ENCODE results near the gene TCFL5.

TCFL5 gene

DNA sequence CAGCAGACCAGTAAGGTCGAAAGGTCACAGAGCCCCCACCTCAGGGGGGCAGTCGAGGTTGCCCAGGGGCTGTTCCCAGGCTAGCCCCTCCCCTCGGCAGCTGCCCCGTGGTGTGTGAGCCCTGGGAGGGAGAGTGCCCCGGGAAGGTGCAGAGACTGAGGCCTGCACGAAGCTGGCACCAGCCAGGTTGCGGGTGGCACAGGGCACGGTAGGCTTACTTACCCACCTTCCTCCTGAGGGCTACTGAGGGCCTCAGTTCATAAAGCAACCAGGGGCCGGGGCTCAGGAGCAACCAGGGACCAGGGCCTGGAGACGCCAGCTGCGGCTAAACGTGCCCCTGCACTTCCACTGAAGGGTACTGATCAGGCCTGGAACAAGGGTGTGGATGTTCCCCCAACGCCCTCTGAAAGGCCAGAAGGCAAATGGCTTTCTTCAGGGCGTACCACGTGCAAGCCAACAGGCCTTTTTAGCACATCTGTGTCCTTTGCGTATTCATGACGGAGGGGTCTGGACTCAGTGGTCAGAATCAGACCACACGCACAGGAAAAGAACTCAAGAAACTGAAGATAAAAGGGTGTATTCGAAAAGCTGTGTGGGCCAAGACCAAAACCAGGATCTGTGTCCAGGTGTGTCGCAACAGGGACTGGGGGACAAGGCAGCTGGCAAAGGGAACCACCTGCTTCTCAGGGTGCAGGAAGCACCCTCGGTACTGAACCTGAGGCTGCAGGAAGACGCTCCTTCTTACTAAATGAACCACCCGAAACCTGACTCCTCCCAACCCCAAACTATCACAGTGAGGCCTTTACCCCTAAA is 24.5 kb upstream of the TCFL5 start:
- Histone ChIP-seq H3K9ac (ENCODE audit: low read depth, low read length) (no peak overlapping the region), H3K36me3 (ENCODE audit: insufficient read depth, low read length) (peaks cover 55% of the 10 kb centered on the region), H3K4me1 (ENCODE audit: insufficient read depth, low read length) (peaks cover 9% of the 10 kb centered on the region), H3K9me3 (ENCODE audit: insufficient read depth, low read depth, low read length) (no peaks in the 10 kb centered on the region), H3K27ac (ENCODE audit: low read depth, low read length) (no peak overlapping the region), H3K4me3 (ENCODE audit: low read length) (no peak overlapping the region), H3K27me3 (ENCODE audit: insufficient read depth, low read length) (no peaks in the 10 kb centered on the region)
- WGBS: 91% methylated on average over 23 of the region's 23 CpGs

DNA sequence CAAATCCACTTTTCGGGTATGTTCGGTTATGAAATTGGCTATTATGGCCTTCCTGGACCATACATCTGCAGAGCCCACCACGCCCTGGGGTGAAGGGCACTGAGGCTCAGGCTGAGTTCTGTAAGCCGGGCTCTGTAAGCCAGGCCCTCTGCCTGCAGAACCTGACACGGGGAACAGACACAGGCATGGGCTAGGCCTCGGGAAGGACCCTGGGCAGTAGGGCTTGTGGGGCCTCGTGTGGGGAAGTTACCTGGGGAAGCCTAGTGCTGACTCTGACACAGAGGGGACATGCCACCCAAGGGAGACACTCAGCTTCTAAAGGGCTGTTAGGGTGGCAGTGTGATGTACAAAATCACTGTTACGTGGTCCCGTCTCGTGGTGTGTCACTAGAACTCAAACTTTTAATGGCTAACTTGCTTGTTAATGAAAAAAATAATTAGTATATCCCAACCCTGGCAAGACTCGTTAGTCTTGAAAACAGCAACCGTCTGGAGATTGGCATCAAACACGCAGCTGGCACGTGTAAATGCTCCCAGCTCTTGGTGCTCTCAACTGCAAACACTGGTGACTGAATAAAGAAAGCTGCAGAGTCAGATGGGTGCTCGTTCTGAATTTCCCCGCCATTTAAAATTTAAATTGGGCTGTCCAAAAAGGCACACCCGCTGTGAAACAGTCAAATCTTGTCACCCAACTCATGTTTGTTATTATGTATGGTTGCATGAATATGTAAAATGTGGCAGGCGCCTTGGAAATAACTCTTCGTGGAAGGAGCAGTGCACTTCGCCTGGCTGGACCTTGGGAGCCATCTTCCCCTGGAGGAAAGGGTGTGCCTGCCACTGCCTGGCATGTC is 23.6 kb upstream of the TCFL5 start:
- Histone ChIP-seq H3K27ac (ENCODE audit: low read depth, low read length) (no peak overlapping the region), H3K4me3 (ENCODE audit: low read length) (no peak overlapping the region), H3K9me3 (ENCODE audit: insufficient read depth, low read depth, low read length) (no peaks in the 10 kb centered on the region), H3K27me3 (ENCODE audit: insufficient read depth, low read length) (no peaks in the 10 kb centered on the region), H3K9ac (ENCODE audit: low read depth, low read length) (no peak overlapping the region), H3K36me3 (ENCODE audit: insufficient read depth, low read length) (peaks cover 47% of the 10 kb centered on the region), H3K4me1 (ENCODE audit: insufficient read depth, low read length) (peaks cover 9% of the 10 kb centered on the region)
- WGBS: 88% methylated on average over 20 of the region's 20 CpGs

DNA sequence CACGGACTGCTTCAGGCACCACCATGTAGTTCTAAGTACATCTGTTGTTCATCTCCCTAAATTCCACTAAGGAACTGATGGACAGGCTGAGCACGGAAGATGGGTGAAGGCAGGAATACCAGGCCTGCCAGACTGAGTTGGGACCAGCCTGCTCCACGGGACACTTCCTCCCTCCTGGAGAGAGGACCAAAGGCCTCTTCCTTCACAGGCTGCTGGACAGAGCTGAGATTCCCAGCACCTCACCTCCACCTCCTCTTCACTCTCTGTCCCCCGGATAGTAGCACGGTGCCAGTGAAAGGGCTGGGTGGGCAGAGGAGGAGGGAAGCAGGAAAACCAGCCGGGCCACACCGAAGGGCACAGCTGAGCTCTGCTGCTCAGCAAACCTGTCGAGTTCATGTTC is 22.9 kb upstream of the TCFL5 start:
- Histone ChIP-seq H3K27ac (ENCODE audit: low read depth, low read length) (no peak overlapping the region), H3K4me1 (ENCODE audit: insufficient read depth, low read length) (peaks cover 9% of the 10 kb centered on the region), H3K36me3 (ENCODE audit: insufficient read depth, low read length) (peaks cover 39% of the 10 kb centered on the region), H3K9ac (ENCODE audit: low read depth, low read length) (no peak overlapping the region), H3K27me3 (ENCODE audit: insufficient read depth, low read length) (no peaks in the 10 kb centered on the region), H3K9me3 (ENCODE audit: insufficient read depth, low read depth, low read length) (no peaks in the 10 kb centered on the region), H3K4me3 (ENCODE audit: low read length) (no peak overlapping the region)
- WGBS: 83% methylated on average over 8 of the region's 8 CpGs

DNA sequence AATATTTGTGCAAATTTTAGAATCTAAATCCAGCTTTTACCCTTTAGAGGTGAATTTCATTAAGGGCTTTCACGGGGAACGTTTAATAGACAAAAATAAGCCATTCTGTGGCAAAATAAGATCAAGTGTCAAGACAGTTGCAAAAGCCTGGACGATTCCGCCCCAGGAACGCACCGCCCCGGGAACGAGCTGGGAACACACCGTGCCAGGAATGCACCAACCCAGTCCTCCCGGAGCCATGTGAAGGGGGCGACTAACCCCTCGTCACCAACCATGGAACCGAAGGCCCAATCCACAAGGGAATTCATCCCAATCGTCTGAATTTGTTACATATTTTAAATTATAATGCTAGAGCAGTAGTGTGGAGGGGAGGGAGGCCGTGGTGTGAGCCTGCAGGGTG is 20.8 kb upstream of the TCFL5 start:
- Histone ChIP-seq H3K9ac (ENCODE audit: low read depth, low read length) (no peak overlapping the region), H3K4me1 (ENCODE audit: insufficient read depth, low read length) (peaks cover 20% of the 10 kb centered on the region), H3K27me3 (ENCODE audit: insufficient read depth, low read length) (peaks cover 5% of the 10 kb centered on the region; the same call in 1 of the 2 replicates), H3K9me3 (ENCODE audit: insufficient read depth, low read depth, low read length) (no peaks in the 10 kb centered on the region), H3K27ac (ENCODE audit: low read depth, low read length) (no peak overlapping the region), H3K36me3 (ENCODE audit: insufficient read depth, low read length) (peaks cover 18% of the 10 kb centered on the region), H3K4me3 (ENCODE audit: low read length) (no peak overlapping the region)
- 96% methylated on average over 14 of the region's 15 CpGs for WGBS

DNA sequence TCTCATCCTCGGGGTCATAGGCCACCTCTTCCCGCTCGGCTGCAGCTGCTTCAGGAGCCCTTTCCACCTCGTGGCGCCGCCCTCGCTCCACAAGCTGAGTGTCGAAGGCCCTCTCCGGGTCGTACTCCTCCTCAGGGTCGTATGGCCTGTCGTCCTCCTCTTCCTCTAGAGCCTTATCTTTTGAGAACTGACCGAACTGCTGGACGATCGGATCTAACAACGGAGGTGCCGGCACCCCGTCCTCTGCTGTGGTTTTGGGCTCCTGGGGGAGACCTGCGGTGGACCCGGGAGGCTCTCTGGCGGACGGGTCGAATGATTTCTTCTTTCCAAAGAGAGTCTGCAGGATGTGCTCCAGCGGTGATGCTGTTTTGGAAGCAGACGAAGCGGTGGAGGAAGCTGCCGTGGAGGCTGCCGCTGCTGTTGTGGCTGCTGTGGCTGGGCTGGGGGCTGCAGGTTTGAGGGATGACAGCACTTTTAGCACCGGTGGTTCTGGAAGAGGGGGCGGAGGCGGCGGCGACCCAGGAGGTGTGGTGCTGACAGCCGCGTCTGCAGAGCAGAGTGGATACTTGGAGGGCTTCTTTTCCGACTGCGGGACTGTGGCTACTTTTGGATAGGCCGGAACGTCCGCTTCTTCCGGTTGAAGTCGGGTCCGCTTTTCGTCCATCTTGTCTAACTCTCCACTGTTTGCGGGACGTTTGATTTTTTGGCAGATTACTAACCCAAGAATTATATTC is 20.2 kb upstream of the TCFL5 start:
- Histone ChIP-seq H3K4me3 (ENCODE audit: low read length) (no peak overlapping the region), H3K4me1 (ENCODE audit: insufficient read depth, low read length) (peaks cover 20% of the 10 kb centered on the region), H3K27ac (ENCODE audit: low read depth, low read length) (no peak overlapping the region), H3K36me3 (ENCODE audit: insufficient read depth, low read length) (peaks cover 12% of the 10 kb centered on the region; the same call in 1 of the 2 replicates), H3K9ac (ENCODE audit: low read depth, low read length) (no peak overlapping the region), H3K27me3 (ENCODE audit: insufficient read depth, low read length) (peaks cover 5% of the 10 kb centered on the region; the same call in 1 of the 2 replicates), H3K9me3 (ENCODE audit: insufficient read depth, low read depth, low read length) (no peaks in the 10 kb centered on the region)
- WGBS: 95% methylated on average over 46 of the region's 46 CpGs

DNA sequence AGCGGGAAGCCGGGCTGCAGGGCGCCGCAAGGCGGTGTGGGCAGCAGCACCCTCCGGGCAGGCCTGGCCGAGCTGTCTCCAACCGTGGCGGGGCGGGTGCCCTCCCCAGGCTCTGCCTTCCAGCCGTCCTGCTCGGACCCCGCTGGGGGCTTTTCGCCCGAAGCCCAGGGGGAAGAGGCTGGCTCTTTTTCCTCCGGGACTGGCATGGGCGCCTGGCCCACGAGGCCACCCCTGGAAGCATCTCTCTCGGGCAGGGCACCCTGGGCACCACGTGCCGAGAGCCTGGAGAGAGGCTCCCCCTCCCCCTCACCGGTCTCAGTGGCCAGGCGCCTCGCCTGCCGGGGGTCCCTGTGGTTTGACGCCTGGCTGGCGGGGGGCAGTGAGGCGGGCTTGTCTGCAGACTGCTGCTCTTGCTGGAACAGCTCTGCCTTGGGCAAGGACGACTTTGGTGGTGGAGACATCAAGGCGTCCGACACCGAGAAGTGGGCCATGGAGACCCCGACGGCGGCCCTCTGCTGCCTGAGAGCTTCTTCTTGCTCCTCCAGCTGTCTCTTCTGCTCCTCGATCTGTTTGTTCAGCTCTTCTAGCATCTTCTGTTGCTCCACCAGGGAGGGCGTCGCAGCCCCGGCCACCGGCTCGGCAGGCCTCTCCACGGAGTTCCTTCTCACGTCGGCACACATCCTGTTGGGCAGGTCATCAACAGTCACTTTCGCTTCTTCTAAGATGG is 19.5 kb upstream of the TCFL5 start:
- Histone ChIP-seq H3K27me3 (ENCODE audit: insufficient read depth, low read length) (peaks cover 5% of the 10 kb centered on the region; the same call in 1 of the 2 replicates), H3K36me3 (ENCODE audit: insufficient read depth, low read length) (peaks cover 5% of the 10 kb centered on the region; the same call in 1 of the 2 replicates), H3K9ac (ENCODE audit: low read depth, low read length) (no peak overlapping the region), H3K9me3 (ENCODE audit: insufficient read depth, low read depth, low read length) (no peaks in the 10 kb centered on the region), H3K4me1 (ENCODE audit: insufficient read depth, low read length) (peaks cover 20% of the 10 kb centered on the region), H3K4me3 (ENCODE audit: low read length) (no peak overlapping the region), H3K27ac (ENCODE audit: low read depth, low read length) (no peak overlapping the region)
- WGBS: 95% methylated on average over 45 of the region's 45 CpGs

DNA sequence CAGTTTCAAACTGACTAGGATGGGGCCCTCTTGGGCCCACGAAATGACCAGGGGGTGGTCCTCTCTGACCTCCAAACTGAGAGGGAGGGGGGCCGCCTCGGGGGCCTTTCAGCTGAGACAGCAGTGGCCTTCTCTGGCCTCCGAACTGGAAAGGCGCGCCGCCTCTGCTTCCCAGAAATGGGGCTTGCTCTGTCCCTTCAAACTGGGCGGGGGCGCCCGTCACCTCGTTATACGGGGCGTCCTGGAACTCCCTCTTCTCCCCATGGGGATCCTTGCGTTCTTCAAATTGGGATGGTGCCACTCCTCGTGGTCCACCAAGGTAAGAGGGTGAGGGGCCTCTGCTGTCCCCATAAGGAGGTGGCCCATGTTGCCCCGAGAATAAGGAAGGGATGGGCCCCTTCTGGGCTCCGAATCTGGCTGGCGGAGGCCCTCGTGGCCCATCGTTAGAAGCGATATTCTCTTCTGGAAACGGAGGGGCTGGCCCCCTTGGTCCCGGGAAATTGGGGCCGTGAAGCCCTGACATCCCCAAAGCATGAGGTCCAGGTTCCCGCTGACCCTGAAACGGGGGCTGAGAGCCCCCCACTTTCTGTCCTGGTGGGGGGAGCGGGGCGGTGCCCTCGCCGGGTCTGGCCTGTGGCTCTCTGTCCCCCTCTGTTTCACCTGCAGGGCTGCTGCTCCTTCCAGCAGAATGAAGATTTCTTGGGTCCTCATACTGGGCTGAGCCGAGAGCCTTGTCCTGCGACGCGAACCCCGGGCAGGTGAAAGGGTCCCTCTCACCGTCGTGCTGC is 18.7 kb upstream of the TCFL5 start:
- H3K36me3 ChIP-seq (ENCODE audit: insufficient read depth, low read length): peaks cover 5% of the 10 kb centered on the region; the same call in 1 of the 2 replicates
- peaks cover 5% of the 10 kb centered on the region; the same call in 1 of the 2 replicates for H3K27me3 ChIP-seq (ENCODE audit: insufficient read depth, low read length)
- no peaks in the 10 kb centered on the region for H3K9me3 ChIP-seq (ENCODE audit: insufficient read depth, low read depth, low read length)
- H3K27ac ChIP-seq (ENCODE audit: low read depth, low read length): no peak overlapping the region
- peaks cover 20% of the 10 kb centered on the region for H3K4me1 ChIP-seq (ENCODE audit: insufficient read depth, low read length)
- WGBS: 95% methylated on average over 37 of the region's 37 CpGs
- no peak overlapping the region for H3K9ac ChIP-seq (ENCODE audit: low read depth, low read length)
- no peak overlapping the region for H3K4me3 ChIP-seq (ENCODE audit: low read length)

DNA sequence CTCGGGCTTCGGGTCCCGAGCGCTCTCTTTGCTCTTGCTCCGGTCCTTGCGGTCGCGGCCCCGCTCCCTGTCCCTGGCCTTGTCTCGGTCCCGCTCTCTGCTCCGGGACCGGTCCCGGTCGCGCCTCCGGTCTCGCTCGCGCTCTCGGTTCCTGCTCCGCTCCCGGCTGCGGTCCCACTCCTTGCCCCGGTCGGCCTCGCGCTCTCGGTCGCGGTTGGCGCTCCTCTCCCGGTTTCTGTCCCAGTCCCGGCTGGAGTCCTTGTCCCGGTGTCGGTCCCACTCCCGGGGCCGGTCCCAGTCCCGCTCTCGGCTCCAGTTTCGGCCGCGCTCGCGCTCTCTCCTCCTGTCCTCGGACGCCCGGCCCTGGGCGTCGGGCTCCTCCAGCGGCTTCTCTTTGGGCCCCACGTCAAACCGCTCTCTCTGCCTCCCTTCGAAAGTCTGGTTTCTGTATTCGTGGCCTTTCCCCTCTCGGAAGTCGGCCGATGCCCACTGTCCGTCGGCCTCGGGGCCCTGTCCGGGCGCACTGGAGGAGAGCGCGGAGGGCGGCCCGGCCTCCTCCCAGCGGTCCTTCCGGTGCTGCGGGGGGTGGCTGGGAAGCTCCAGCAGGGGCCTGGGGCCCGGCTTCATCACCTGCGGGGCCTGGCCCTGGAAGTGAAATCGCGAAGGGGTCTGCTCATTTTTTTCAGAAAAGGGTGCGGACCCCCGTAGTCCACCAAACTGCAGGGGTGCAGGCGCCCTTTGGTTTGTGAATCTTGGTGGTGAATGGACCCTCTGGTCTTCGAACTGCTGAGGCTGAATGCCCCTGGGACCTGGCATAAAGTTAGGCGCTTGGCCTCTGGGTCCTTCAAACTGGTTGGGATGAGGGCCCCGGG is 17.9 kb upstream of the TCFL5 start:
- Histone ChIP-seq H3K27me3 (ENCODE audit: insufficient read depth, low read length) (peaks cover 5% of the 10 kb centered on the region; the same call in 1 of the 2 replicates), H3K9ac (ENCODE audit: low read depth, low read length) (peak overlapping the region; percentile 53; the same call in 1 of the 2 replicates), H3K36me3 (ENCODE audit: insufficient read depth, low read length) (peaks cover 5% of the 10 kb centered on the region; the same call in 1 of the 2 replicates), H3K4me1 (ENCODE audit: insufficient read depth, low read length) (peaks cover 17% of the 10 kb centered on the region), H3K9me3 (ENCODE audit: insufficient read depth, low read depth, low read length) (no peaks in the 10 kb centered on the region), H3K27ac (ENCODE audit: low read depth, low read length) (peak overlapping the region; percentile 45; the same call in 1 of the 2 replicates), H3K4me3 (ENCODE audit: low read length) (peak overlapping the region; percentile 45)
- 80% methylated on average over 80 of the region's 80 CpGs for WGBS

DNA sequence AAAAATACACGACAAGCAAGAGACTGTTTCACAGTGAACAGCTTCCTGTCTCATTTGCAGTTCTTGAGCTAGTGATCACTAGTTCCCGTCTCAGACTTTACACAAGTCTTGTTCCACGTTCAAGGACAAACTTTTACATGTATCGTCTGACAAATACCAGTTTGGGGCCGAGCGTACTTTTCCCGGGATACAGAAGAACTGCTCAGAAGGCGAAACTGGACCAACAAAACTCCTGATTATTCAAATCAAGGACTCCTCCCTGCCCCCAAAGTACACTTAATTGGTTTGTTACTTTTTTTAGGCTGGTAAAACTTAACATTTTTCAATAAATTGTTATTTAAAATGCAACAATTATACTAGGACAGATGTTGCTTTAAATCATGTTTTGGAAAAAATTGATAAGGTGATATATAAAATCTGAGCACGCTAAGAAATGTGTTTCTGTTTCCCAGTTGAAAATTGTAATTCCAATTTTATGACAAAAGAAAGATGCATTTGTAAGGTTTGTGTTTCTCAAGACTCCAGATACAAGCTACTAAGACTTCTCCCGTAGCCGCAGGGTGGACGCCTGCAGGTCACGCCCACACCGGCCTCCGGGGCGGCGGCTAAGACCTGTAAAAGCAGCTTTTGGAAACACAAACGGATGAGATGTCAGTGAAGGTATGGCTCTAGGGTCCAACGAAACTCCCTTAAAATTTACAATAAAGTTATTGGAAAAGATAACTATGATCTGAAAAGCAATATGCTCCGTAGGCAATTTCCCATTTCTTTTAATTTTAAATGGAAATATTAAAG is 16.8 kb upstream of the TCFL5 start:
- Histone ChIP-seq H3K9me3 (ENCODE audit: insufficient read depth, low read depth, low read length) (no peaks in the 10 kb centered on the region), H3K36me3 (ENCODE audit: insufficient read depth, low read length) (peaks cover 5% of the 10 kb centered on the region; the same call in 1 of the 2 replicates), H3K4me1 (ENCODE audit: insufficient read depth, low read length) (peaks cover 15% of the 10 kb centered on the region), H3K27me3 (ENCODE audit: insufficient read depth, low read length) (peaks cover 5% of the 10 kb centered on the region; the same call in 1 of the 2 replicates), H3K9ac (ENCODE audit: low read depth, low read length) (no peak overlapping the region), H3K27ac (ENCODE audit: low read depth, low read length) (no peak overlapping the region), H3K4me3 (ENCODE audit: low read length) (peak overlapping the region; percentile 45; the same call in 1 of the 2 replicates)
- 77% methylated on average over 19 of the region's 20 CpGs for WGBS
